Gastroesophageal sphincter (tissue), 4 donors: Measurements from ENCODE around the gene TMEM11. TPM values are rescaled to one million over a fixed set of nuclear protein-coding genes. Genes with fewer than 3 reads are reported as not detected.
A peak's percentile ranks its signal among the peaks of the same experiment; 100 is the strongest.

Source experiments
- ATAC-seq: fragments of 150-250 bp; one replicate; pipeline ENCODE4 v1.9.1; 2016; ENCODE audit warnings: mild to moderate bottlenecking, moderate library complexity
- H3K27ac ChIP-seq, 4 donors: fragments of 200-600 bp; sonication (generic) in 3 of 4; 1 replicate in 3 of 4; 2 replicates in 1 of 4; pipeline ENCODE4 v1.5.1; 2016 to 2019
- H3K27me3 ChIP-seq: fragments of 200-600 bp; sonication (generic); one replicate; pipeline ENCODE4 v1.5.1; 2019
- H3K36me3 ChIP-seq, 2 donors: fragments of 200-600 bp; sonication (generic); one replicate each; pipeline ENCODE4 v1.5.1; 2019; ENCODE audit warnings: control low read depth in 1 of 2
- H3K4me1 ChIP-seq, 3 donors: fragments of 200-600 bp; sonication (generic); 1 replicate in 2 of 3; 2 replicates in 1 of 3; pipeline ENCODE4 v1.5.1; 2016 to 2019; ENCODE audit warnings: control low read depth in 2 of 3
- H3K4me3 ChIP-seq, 2 donors: fragments of 200-600 bp; sonication (generic); one replicate each; pipeline ENCODE4 v1.5.1; 2019; ENCODE audit warnings: mild to moderate bottlenecking in 1 of 2, moderate library complexity in 1 of 2
- H3K9me3 ChIP-seq, 3 donors: fragments of 200-600 bp; sonication (generic); one replicate each; pipeline ENCODE4 v1.5.1; 2017 to 2019; ENCODE audit warnings: control low read depth in 2 of 3
- EP300 ChIP-seq: sonication (generic); formaldehyde crosslinking; IDR thresholded peaks from one replicate; pipeline ENCODE4 v1.6.1; 2017; ENCODE audit warnings: antibody characterized with exemption, mild to moderate bottlenecking
- POLR2A ChIP-seq, 2 donors: fragments of 450-650 bp; IDR thresholded peaks; one replicate each; pipeline ENCODE4 v1.6.1; 2017; ENCODE audit warnings: antibody characterized with exemption in 2 of 2, mild to moderate bottlenecking in 2 of 2, moderate library complexity in 1 of 2
- POLR2AphosphoS5 ChIP-seq: sonication (generic); formaldehyde crosslinking; IDR thresholded peaks from one replicate; pipeline ENCODE4 v1.6.1; 2017; ENCODE audit warnings: antibody characterized with exemption
- WGBS, 2 donors: methylation state at CpG; one replicate each; pipeline ENCODE4 v1.1.5; 2018; ENCODE audit warnings: low coverage in 1 of 2; 5-methylcytosine and 5-hydroxymethylcytosine counted together
- total RNA-seq, 4 donors: library from RNA; depleted of rRNA; stranded (reverse); fragments of >200 nt; gene quantifications; one replicate each; pipeline ENCODE4 v1.1.0, GENCODE V29; 2016
- TF ChIP-seq, protein P1 (sequence below), 4 experiments: fragments of 200-600 bp in 2 of 4; fragments of 450-650 bp in 2 of 4; sonication (generic) in 1 of 4; IDR thresholded peaks; one replicate each; pipeline ENCODE4 v1.5.1; 2017 to 2019; ENCODE audit warnings: antibody characterized with exemption in 4 of 4, mild to moderate bottlenecking in 2 of 4, moderate library complexity in 2 of 4

The TMEM11 gene
- total RNA-seq, 4 donors from 2014 or later, result 14.8 to 24.5 (median 22.1) TPM

DNA sequence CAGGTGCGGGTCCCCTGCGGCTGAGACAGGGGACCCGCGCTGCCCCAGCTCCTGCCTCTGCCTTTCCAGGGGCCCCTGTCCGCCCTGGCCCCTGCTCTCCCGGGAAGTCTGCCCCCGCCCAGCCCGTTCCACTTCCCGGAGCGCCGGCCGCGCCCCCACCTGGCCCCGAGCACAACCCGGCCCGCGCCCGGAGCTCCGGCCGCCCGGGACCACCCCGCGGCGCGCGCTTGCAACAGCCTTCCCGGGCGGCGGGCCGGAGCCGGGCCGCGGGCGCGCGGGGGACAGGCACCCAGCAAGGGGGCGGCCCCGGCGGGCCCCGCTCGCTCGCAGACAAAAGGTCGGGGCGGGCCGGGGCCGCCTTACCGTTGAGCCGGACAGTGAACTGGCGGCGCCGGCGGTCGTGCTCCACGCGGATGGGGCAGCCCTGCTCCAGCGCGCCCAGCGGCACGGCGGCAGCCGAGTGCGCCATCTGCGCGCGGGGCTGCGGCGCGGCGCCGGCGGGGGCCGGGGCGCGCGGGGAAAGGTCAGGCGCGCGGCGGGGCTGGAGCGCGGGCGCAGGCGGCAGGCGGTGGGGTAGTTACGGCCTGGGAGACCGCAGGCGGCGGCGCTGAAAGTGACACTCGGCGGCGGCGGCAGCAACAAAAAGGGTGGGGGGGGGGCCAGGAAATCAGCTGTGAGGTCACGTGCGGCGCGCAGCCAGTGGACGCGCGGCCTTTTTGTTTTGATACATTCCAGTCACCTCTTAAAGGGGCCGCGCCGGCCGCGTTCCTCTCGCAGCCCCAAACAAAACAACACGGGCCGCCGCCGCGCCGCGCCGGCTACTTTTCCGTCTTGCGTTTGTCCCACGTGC, 39.1 kb upstream of the TMEM11 start, which contains the start of gene NATD1:
Gene NATD1, minus strand, starts transcription at position 615 of the 850 bp plus-strand sequence. Its CDS starts 146 bp downstream, at position 469.
- Histone ChIP-seq H3K9me3 (no peaks in the 10 kb centered on the region), H3K4me3 (peak within 1 kb of the TSS; percentile 79 to 84), H3K27me3 (no peaks in the 10 kb centered on the region), H3K36me3 (no peaks in the 10 kb centered on the region), H3K27ac (peak within 1 kb of the TSS; percentile 11 to 91 (median 79)), H3K4me1 (peaks cover 0 to 48% (median 22%) of the 10 kb centered on the region in 3 donors)
- peak; percentile 91 for ATAC-seq
- TF ChIP-seq, protein P1, sequence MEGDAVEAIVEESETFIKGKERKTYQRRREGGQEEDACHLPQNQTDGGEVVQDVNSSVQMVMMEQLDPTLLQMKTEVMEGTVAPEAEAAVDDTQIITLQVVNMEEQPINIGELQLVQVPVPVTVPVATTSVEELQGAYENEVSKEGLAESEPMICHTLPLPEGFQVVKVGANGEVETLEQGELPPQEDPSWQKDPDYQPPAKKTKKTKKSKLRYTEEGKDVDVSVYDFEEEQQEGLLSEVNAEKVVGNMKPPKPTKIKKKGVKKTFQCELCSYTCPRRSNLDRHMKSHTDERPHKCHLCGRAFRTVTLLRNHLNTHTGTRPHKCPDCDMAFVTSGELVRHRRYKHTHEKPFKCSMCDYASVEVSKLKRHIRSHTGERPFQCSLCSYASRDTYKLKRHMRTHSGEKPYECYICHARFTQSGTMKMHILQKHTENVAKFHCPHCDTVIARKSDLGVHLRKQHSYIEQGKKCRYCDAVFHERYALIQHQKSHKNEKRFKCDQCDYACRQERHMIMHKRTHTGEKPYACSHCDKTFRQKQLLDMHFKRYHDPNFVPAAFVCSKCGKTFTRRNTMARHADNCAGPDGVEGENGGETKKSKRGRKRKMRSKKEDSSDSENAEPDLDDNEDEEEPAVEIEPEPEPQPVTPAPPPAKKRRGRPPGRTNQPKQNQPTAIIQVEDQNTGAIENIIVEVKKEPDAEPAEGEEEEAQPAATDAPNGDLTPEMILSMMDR (IDR thresholded peaks at IDR 0.05), result peak in 1 of 4 experiments; percentile 7
- TF ChIP-seq EP300 (no peak), POLR2AphosphoS5 (peak; percentile 17), POLR2A (IDR thresholded peaks at IDR 0.05) (peak in 1 of 2 donors; percentile 15)
- 0% methylated on average over 7 to 10 of the region's 117 CpGs for WGBS, 2 donors

DNA sequence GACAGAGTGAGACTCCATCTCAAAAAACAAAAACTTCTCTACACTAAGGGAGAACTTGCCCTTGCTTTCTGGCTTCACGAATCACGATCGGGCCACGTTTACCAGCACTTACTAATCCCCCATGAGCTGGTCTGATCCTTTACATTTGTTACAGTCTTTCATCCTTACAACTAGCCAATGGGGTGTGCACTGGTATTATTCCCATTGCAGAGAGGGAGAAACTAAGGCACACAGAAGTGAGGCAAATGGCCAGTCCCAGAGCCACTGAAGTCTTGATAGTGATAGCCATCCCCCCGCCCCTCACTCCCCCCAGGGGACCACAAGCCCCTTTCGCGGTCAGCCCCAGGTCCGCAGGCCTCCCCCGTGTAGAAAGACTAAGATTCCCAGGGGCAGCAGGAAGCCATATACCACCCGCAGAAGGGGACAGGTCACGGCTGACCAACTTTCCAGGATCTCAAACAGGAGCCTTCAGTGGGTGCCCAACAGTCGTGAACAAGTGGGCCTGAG, 38.4 kb upstream of the TMEM11 start:
- TF ChIP-seq, protein P1 (IDR thresholded peaks at IDR 0.05), result no peak
- TF ChIP-seq EP300, result no peak
- TF ChIP-seq POLR2AphosphoS5, result no peak
- TF ChIP-seq POLR2A (IDR thresholded peaks at IDR 0.05), result no peak
- Histone ChIP-seq H3K4me1 (peaks cover 0 to 48% (median 22%) of the 10 kb centered on the region in 3 donors), H3K27me3 (no peaks in the 10 kb centered on the region), H3K9me3 (no peaks in the 10 kb centered on the region), H3K27ac (peak overlapping the region in 3 of 4 donors; percentile 76 to 91 (median 82)), H3K4me3 (peak overlapping the region; percentile 79 to 84), H3K36me3 (no peaks in the 10 kb centered on the region)
- no peak for ATAC-seq
- 11% methylated on average over 4 of the region's 12 CpGs; no CpG with 5 or more reads in 1 of the 2 donors for WGBS, 2 donors

DNA sequence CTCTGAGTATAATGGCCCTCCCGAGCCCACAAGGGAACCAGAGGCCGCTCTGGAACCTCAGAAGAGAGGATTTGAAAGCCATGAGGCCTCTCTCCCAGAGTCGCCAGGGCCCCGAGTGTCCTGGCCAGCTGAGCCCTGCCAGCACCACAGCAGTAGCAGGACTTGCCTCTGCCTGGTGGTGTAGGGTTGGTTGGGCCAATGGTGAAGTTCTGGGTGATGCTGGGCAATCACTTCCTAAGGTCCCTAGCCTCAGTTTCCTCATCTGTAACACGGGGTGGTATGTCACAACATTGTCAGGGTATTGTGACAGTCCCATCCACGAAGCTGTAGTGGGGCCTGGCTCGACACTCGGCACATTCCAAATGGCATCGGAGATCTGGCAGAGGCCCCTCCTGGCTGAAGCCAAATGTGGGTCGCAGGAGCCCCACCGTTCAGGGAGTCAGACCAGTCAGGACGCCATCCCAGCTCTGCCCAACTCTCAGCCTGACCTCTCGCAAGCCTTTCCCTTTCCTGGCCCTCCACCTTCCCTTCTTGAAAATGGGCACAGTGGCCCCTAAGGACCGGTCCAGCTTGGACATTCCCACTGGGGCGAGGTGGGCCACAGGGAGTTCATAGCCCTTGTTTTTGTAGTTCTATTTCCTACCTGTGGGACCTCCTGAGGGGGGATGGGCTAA, 37.5 kb upstream of the TMEM11 start:
- 78 to 100% methylated on average over 2 to 6 of the region's 15 CpGs for WGBS, 2 donors
- H3K9me3 ChIP-seq, result no peaks in the 10 kb centered on the region
- TF ChIP-seq POLR2AphosphoS5 (no peak), EP300 (no peak), POLR2A (IDR thresholded peaks at IDR 0.05) (no peak)
- TF ChIP-seq, protein P1 (IDR thresholded peaks at IDR 0.05), result no peak
- H3K27me3 ChIP-seq, result no peaks in the 10 kb centered on the region
- ATAC-seq, result no peak
- peaks cover 0 to 48% (median 22%) of the 10 kb centered on the region in 3 donors for H3K4me1 ChIP-seq
- H3K36me3 ChIP-seq, result peaks cover 0 to 8% of the 10 kb centered on the region in 2 donors
- peak overlapping the region in 1 of 2 donors; percentile 79 for H3K4me3 ChIP-seq
- H3K27ac ChIP-seq, result peak overlapping the region in 2 of 4 donors; percentile 29 to 82

- H3K9me3 ChIP-seq, result no peaks in the 10 kb centered on the region
- no peaks in the 10 kb centered on the region for H3K27me3 ChIP-seq
- TF ChIP-seq EP300 (no peak), POLR2A (IDR thresholded peaks at IDR 0.05) (no peak), POLR2AphosphoS5 (no peak)
- TF ChIP-seq, protein P1 (IDR thresholded peaks at IDR 0.05), result no peak
Measured at GRCh38 chr17:21250854-21251253, 36.9 kb upstream of the TMEM11 start.

More at GRCh38 chr17:21250854-21251253, 36.9 kb upstream of the TMEM11 start:
- ATAC-seq, result no peak
- peaks cover 0 to 48% (median 22%) of the 10 kb centered on the region in 3 donors for H3K4me1 ChIP-seq
- WGBS, 2 donors, result 18 to 58% methylated on average over 2 of the region's 4 CpGs
- H3K4me3 ChIP-seq, result no peak overlapping the region
- H3K27ac ChIP-seq, result peak overlapping the region in 2 of 4 donors; percentile 9 to 29
- H3K36me3 ChIP-seq, result peaks cover 0 to 8% of the 10 kb centered on the region in 2 donors
